K562 (cell line): ENCODE results near the gene RPLP2. TPM values are rescaled to one million over a fixed set of nuclear protein-coding genes. Genes with fewer than 3 reads are reported as not detected.
A peak's percentile ranks its signal among the peaks of the same experiment; 100 is the strongest.

ENCODE experiments used
- ATAC-seq: fragments of 200-7000 bp; cut with Tn5 transposase; 3 replicates; pipeline ENCODE4 v1.9.1; 2020; ENCODE audit warnings: moderate library complexity
- BruUV-seq: library from RNA; stranded (reverse); fragments of 400-500 nt; replicated peaks from 2 replicates; lab custom pipeline; 2021; lab: Mats Ljungman, UMichigan
- CTCF ChIA-PET: fragments of 300-600 bp; formaldehyde crosslinking; extraction: SDS; loops from one replicate; lab custom pipeline; 2021; ENCODE audit warnings: low intra/inter-chr PET ratio; lab: Yijun Ruan, JAX
- POLR2A ChIA-PET: fragments of 300-600, 350-650 bp; sonication (Branson Sonifier 250); formaldehyde crosslinking; extraction: SDS; loops from one replicate; lab custom pipeline; 2021; ENCODE audit warnings: antibody characterized with exemption, inconsistent platforms; lab: Yijun Ruan, JAX
- DNase-seq, 4 experiments: peaks; one replicate each; pipeline versions ENCODE4 v3.0.0 to v3.0.0-alpha.2; 2011 to 2018; ENCODE audit warnings: low spot score in 3 of 4, mixed read lengths in 3 of 4; ENCODE audit errors: extremely low read depth in 1 of 4
- FAIRE-seq: peaks from 2 replicates; lab custom pipeline; 2011; peaks lifted over from hg19 to GRCh38; lab: Jason Lieb, UNC
- H2AFZ ChIP-seq: 2 replicates; pipeline ENCODE4 v1.6.0; 2011; ENCODE audit warnings: low read depth, low read length, control low read depth, inconsistent platforms
- H3K27ac ChIP-seq: fragments of 200-600 bp; 3 replicates; pipeline ENCODE4 v1.8.0; 2011; ENCODE audit warnings: low read depth, mild to moderate bottlenecking, control low read depth, inconsistent platforms, low read length, moderate library complexity, mixed read lengths; ENCODE audit errors: extremely low read depth
- H3K27me3 ChIP-seq, 2 experiments: fragments of 300-600 bp in 1 of 2; 2 replicates in 1 of 2; 3 replicates in 1 of 2; pipeline versions ENCODE4 v1.6.0 to v1.8.0; 2011; ENCODE audit warnings: inconsistent platforms in 2 of 2, low read length in 2 of 2, mild to moderate bottlenecking in 1 of 2, mixed read lengths in 1 of 2, moderate library complexity in 1 of 2; ENCODE audit not compliant: control insufficient read depth in 2 of 2, insufficient read depth in 2 of 2
- H3K36me3 ChIP-seq: fragments of 300-600 bp; 3 replicates; pipeline ENCODE4 v1.8.0; 2011; ENCODE audit warnings: mild to moderate bottlenecking, low read length, inconsistent platforms; ENCODE audit not compliant: control insufficient read depth, insufficient read depth
- H3K4me1 ChIP-seq, 2 experiments: fragments of 200-600 bp in 1 of 2; replicated peaks in 1 of 2; 2 replicates in 1 of 2; 3 replicates in 1 of 2; pipeline versions ENCODE4 v1.5.1 to v1.8.0; 2011; ENCODE audit warnings: inconsistent platforms in 2 of 2, low read length in 2 of 2, mild to moderate bottlenecking in 1 of 2, mixed read lengths in 1 of 2, moderate library complexity in 1 of 2; ENCODE audit not compliant: control insufficient read depth in 2 of 2, insufficient read depth in 2 of 2
- H3K4me2 ChIP-seq: 2 replicates; pipeline ENCODE4 v1.6.1; 2011; ENCODE audit warnings: low read length, control low read depth, inconsistent platforms, mixed read lengths; ENCODE audit not compliant: insufficient read depth
- H3K4me3 ChIP-seq: fragments of 200-600 bp; sonication (generic), shearing (Covaris generic); 2 replicates; pipeline ENCODE4 v1.5.1; 2016; ENCODE audit warnings: control low read depth, inconsistent platforms
- H3K79me2 ChIP-seq: fragments of 200-600 bp; 3 replicates; pipeline ENCODE4 v1.8.0; 2011; ENCODE audit warnings: low read length, inconsistent platforms; ENCODE audit not compliant: control insufficient read depth, insufficient read depth
- H3K9ac ChIP-seq, 2 experiments: 2 replicates each; pipeline versions ENCODE4 v1.6.0 to v1.6.1; 2011; ENCODE audit warnings: low read depth in 2 of 2, low read length in 2 of 2, control low read depth in 1 of 2, inconsistent platforms in 1 of 2, mild to moderate bottlenecking in 1 of 2, mixed read lengths in 1 of 2; ENCODE audit not compliant: insufficient read depth in 1 of 2
- H3K9me1 ChIP-seq: one replicate; pipeline ENCODE4 v1.6.0; 2011; ENCODE audit warnings: inconsistent platforms, mild to moderate bottlenecking, low read length, moderate library complexity; ENCODE audit not compliant: control insufficient read depth, insufficient read depth
- H3K9me3 ChIP-seq: replicated peaks from 2 replicates; pipeline ENCODE4 v1.5.1; 2011; ENCODE audit warnings: low read depth, low read length, inconsistent platforms; ENCODE audit not compliant: control insufficient read depth, insufficient read depth
- H4K20me1 ChIP-seq: replicated peaks from 2 replicates; pipeline ENCODE4 v1.6.1; 2011; ENCODE audit warnings: low read length, inconsistent platforms, mixed read lengths; ENCODE audit not compliant: control insufficient read depth, insufficient read depth
- ARNT ChIP-seq, 2 experiments: fragments of 450-650 bp; IDR thresholded peaks; 2 replicates each; pipeline ENCODE4 v1.6.1; 2016; ENCODE audit warnings: mild to moderate bottlenecking in 1 of 2
- BCOR ChIP-seq: fragments of 450-650 bp; IDR thresholded peaks from 2 replicates; pipeline ENCODE4 v1.6.1; 2016
- BRCA1 ChIP-seq, 2 experiments: fragments of 450-650 bp in 1 of 2; sonication (generic) in 1 of 2; formaldehyde crosslinking in 1 of 2; IDR thresholded peaks; 2 replicates each; pipeline versions ENCODE4 v1.5.0 to v1.6.1; 2017 to 2020; ENCODE audit warnings: mild to moderate bottlenecking in 1 of 2, missing genetic modification reagents in 1 of 2
- CSDE1 ChIP-seq, 2 experiments: fragments of 450-650 bp; IDR thresholded peaks; 2 replicates each; pipeline ENCODE4 v1.6.1; 2016; ENCODE audit warnings: mild to moderate bottlenecking in 1 of 2
- GABPB2 ChIP-seq: fragments of 250-450 bp; sonication (Bioruptor Pico); conservative IDR thresholded peaks from 2 replicates; pipeline ENCODE4 v1.5.1; 2021; ENCODE audit warnings: mild to moderate bottlenecking
- HNRNPH1 ChIP-seq: fragments of 200-400 bp; formaldehyde crosslinking; optimal IDR thresholded peaks from 2 replicates; pipeline ENCODE3; 2017; ENCODE audit warnings: low read depth, mild to moderate bottlenecking, low read length, moderate library complexity
- MEIS2 ChIP-seq: fragments of 450-650 bp; IDR thresholded peaks from 2 replicates; pipeline ENCODE4 v1.6.1; 2014; ENCODE audit warnings: mild to moderate bottlenecking; ENCODE audit not compliant: partially characterized antibody
- NCOA6 ChIP-seq: fragments of 450-650 bp; IDR thresholded peaks from 2 replicates; pipeline ENCODE4 v1.6.1; 2017; ENCODE audit warnings: mild to moderate bottlenecking
- PTBP1 ChIP-seq: fragments of 200-400 bp; formaldehyde crosslinking; IDR thresholded peaks from 2 replicates; pipeline ENCODE4 v1.6.1; 2017; ENCODE audit warnings: low read depth, low read length
- SAP30 ChIP-seq: fragments of 200-600 bp; sonication (generic); IDR thresholded peaks from 2 replicates; pipeline ENCODE4 v1.6.1; 2012; ENCODE audit warnings: borderline replicate concordance, low read depth, mild to moderate bottlenecking, moderate library complexity, low read length, control low read depth, inconsistent platforms; ENCODE audit not compliant: insufficient read depth, poor library complexity, severe bottlenecking
- SRF ChIP-seq, 2 experiments: fragments of 250-450, 450-650 bp in 1 of 2; sonication (Bioruptor Pico) in 1 of 2; sonication (generic) in 1 of 2; formaldehyde crosslinking; IDR thresholded peaks; 2 replicates each; pipeline versions ENCODE4 v1.5.0 to v1.5.1; 2020 to 2022; ENCODE audit warnings: mild to moderate bottlenecking in 1 of 2, missing genetic modification reagents in 1 of 2
- YY1 ChIP-seq, 3 experiments: IDR thresholded peaks; 2 replicates each; pipeline ENCODE4 v1.6.1; 2011; ENCODE audit warnings: low read length in 2 of 3, mild to moderate bottlenecking in 2 of 3, moderate library complexity in 2 of 3, borderline replicate concordance in 1 of 3, control low read depth in 1 of 3, low read depth in 1 of 3; ENCODE audit not compliant: insufficient read depth in 3 of 3, insufficient replicate concordance in 2 of 3, control insufficient read depth in 1 of 3, insufficient read length in 1 of 3; ENCODE audit errors: extremely low read depth in 1 of 3
- WGBS: fragments of 100-300 bp; shearing (Covaris generic); methylation state at CpG from one replicate; pipeline ENCODE4 v1.1.6; 2016; ENCODE audit warnings: low coverage, mixed read lengths; ENCODE audit not compliant: insufficient coverage; ENCODE audit errors: missing lambda C conversion rate; 5-methylcytosine and 5-hydroxymethylcytosine counted together
- in situ Hi-C: fragments of 300-500 bp; cut with MboI; formaldehyde crosslinking; loops from 4 replicates; pipeline ENCODE4 v1.15.0; 2018; ENCODE audit warnings: inconsistent platforms, mixed read lengths
- intact Hi-C: fragments of 100-400 bp; cut with micrococcal nuclease; formaldehyde crosslinking; loops from 2 replicates; pipeline ENCODE4 v1.14.2; 2022
- polyA plus RNA-seq, 8 experiments: library from polyadenylated mRNA; depleted of rRNA in 4 of 8; stranded (reverse) in 5 of 8; unstranded in 3 of 8; fragments of >200 nt; fragmentation: Nextera tagmentation in 2 of 8; fragmentation: Illumina TruSeq in 1 of 8; extraction: Ambion mirVana in 2 of 8; extraction: Trizol in 1 of 8; gene quantifications; 2 replicates each; pipeline versions ENCODE4 v1.2.1 to v1.2.3, GENCODE V29; 2011 to 2014; ENCODE audit warnings: inconsistent platforms in 1 of 8, missing spikeins in 1 of 8
- total RNA-seq, 7 experiments: library from RNA; depleted of rRNA in 6 of 7; stranded (reverse); fragments of >200 nt in 6 of 7; fragmentation: Illumina TruSeq in 2 of 7; extraction: Trizol in 2 of 7; gene quantifications; 2 replicates each; pipeline versions ENCODE4 v1.2.1 to v1.2.3, GENCODE V29; 2011 to 2021; ENCODE audit warnings: low replicate concordance in 1 of 7
- TF ChIP-seq, protein P1 (sequence below): sonication (generic); formaldehyde crosslinking; IDR thresholded peaks from 2 replicates; pipeline ENCODE4 v1.8.0; 2022; ENCODE audit warnings: missing genetic modification reagents, mild to moderate bottlenecking, borderline replicate concordance

Gene RPLP2
- total and polyA plus RNA-seq, 9 of the 15 experiments (the other 6 are each of a cell fraction or from before 2014, with no cell fraction given): 528 to 3,807 (median 1,633) TPM

DNA sequence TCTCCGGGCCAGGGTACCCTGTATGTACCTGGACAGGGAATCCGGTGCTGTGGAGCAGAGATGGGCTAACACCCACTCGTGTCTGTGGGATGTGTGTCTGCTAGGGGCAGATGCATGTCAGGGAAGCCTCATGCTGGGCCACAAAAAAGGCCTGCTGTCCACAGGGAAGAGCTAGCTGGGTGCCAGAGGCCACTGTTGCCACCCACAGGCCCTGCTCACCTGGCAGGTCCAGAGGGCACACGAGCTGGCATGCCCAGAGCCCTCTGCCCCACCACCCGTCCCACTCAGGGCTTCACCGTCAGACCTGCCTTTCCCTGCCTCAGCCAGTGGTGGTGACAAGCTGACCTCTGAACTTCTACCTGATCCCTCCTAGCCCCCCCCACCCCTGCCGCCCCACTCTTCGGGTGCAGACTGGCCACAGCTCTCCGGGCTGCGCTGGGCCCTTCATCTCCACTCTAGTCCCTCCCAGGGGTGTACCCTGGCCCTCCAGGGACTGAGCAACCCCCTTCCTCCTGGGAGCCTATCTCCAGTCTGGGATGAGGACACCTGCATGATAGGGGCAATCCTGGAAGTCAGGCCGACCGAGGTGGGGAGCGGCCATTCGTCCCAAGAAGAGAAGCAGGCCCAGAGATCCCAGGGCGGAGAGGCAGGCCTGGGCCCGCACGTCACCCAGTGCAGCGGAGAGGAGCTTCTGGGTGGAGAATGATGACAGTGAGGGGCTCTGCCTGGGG lies 13.0 kb upstream of the RPLP2 start (continued):
- TF ChIP-seq YY1 (IDR thresholded peaks at IDR 0.05; ENCODE audit: borderline replicate concordance in 1 of 3, control insufficient read depth in 1 of 3, extremely low read depth in 1 of 3, insufficient read depth in 3 of 3, insufficient read length in 1 of 3, insufficient replicate concordance in 2 of 3, low read depth in 1 of 3, low read length in 2 of 3): peak in 1 of 3 experiments; percentile 7

DNA sequence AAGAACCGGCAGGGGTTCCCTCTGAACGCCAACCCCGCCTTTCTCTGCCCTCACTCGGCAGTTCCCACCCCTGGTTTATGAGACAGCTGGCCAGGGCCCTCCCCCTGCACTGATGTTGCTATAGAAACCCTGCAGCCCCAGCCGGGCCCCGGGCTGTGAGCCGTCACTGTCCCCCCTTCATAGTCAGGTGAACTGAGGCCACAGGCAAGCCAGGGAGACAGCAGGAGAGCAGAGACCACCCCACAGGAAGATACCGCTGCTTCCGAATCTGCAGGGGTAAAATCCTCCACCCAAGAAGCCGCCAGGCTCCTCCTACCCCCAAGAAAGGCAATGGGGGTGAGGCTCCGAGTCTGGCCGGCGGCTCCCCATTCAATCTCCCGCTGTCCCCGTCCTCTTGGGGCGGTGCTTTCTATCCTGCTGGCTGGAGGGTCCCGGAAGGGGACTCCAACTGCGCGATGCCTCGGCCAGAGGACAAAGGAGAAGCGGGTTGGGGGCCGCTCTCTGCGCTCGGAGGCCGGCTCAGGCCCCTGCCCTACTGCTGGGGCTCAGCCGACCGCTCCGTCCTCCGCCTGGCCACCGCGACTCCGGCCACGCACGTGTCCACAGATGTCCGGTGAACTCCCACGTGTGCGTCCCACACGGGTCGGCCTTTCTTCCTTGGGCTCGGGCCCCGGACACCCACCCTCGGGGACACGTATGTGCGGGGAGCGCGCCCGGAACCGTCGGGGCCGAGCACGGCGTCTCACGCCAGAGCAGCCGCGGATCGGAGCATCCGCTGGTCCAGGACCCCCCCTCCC lies 12.3 kb upstream of the RPLP2 start:
- Histone ChIP-seq H3K4me1 (peaks cover 7 to 95% of the 10 kb centered on the region in 2 experiments), H3K4me2 (peak overlapping the region; percentile 91), H3K27me3 (no peaks in the 10 kb centered on the region), H3K9me3 (no peaks in the 10 kb centered on the region), H3K79me2 (peaks cover 26% of the 10 kb centered on the region), H3K9me1 (no peaks in the 10 kb centered on the region), H3K27ac (peak overlapping the region; percentile 71), H4K20me1 (no peaks in the 10 kb centered on the region), H3K36me3 (peaks cover 53% of the 10 kb centered on the region; the same call in 1 of the 3 replicates), H3K9ac (peak overlapping the region; percentile 66 to 95), H3K4me3 (peak overlapping the region; percentile 73), H2AFZ (peak overlapping the region; percentile 79)
- CTCF ChIA-PET: interaction anchor here (2.4 kb wide), 1 partner anchor 69 kb away, joined by 10 read pairs; no protein-coding TSS in a partner anchor
- in situ Hi-C loops (no loop called here), intact Hi-C loops (loop anchor here (5.0 to 10.0 kb wide), 2 partner anchors 70 to 233 kb away; partner anchors contain the start of genes LMNTD2 and RASSF7)
- DNase-seq: peak; percentile 63 to 84 (median 74)
- POLR2A ChIA-PET: interaction anchor here (0.6 to 2.2 kb wide), 11 partner anchors 9 to 92 kb away, joined by 3 to 26 read pairs (median 3); partner anchors contain the start of genes RPLP2 and TALDO1
- FAIRE-seq: peak; percentile 78
- peak; percentile 71 for ATAC-seq
- TSS peak; percentile 36 for BruUV-seq
- WGBS: under 1% methylated on average over 40 of the region's 57 CpGs
- TF ChIP-seq NCOA6 (no peak), ARNT (IDR thresholded peaks at IDR 0.05) (no peak), SAP30 (peak; percentile 74), GABPB2 (CRISPR knock-in tag) (no peak), SRF (CRISPR knock-in tag; IDR thresholded peaks at IDR 0.05) (peak in 1 of 2 experiments; percentile 65; a peak in 1 of 4 replicates), BCOR (no peak), YY1 (IDR thresholded peaks at IDR 0.05; ENCODE audit: borderline replicate concordance in 1 of 3, control insufficient read depth in 1 of 3, extremely low read depth in 1 of 3, insufficient read depth in 3 of 3, insufficient read length in 1 of 3, insufficient replicate concordance in 2 of 3, low read depth in 1 of 3, low read length in 2 of 3) (no peak), PTBP1 (no peak), HNRNPH1 (no peak), BRCA1 (IDR thresholded peaks at IDR 0.05) (no peak), BRCA1 (CRISPR knock-in tag; IDR thresholded peaks at IDR 0.05) (0 out of 2 replicates have a peak, but pooled peaks have one; percentile 45), MEIS2 (no peak), CSDE1 (IDR thresholded peaks at IDR 0.05) (no peak)
- TF ChIP-seq, protein P1, sequence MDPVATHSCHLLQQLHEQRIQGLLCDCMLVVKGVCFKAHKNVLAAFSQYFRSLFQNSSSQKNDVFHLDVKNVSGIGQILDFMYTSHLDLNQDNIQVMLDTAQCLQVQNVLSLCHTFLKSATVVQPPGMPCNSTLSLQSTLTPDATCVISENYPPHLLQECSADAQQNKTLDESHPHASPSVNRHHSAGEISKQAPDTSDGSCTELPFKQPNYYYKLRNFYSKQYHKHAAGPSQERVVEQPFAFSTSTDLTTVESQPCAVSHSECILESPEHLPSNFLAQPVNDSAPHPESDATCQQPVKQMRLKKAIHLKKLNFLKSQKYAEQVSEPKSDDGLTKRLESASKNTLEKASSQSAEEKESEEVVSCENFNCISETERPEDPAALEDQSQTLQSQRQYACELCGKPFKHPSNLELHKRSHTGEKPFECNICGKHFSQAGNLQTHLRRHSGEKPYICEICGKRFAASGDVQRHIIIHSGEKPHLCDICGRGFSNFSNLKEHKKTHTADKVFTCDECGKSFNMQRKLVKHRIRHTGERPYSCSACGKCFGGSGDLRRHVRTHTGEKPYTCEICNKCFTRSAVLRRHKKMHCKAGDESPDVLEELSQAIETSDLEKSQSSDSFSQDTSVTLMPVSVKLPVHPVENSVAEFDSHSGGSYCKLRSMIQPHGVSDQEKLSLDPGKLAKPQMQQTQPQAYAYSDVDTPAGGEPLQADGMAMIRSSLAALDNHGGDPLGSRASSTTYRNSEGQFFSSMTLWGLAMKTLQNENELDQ: no peak
